Measurements from ENCODE around the gene AQP3. TPM values are rescaled to one million over a fixed set of nuclear protein-coding genes. Genes with fewer than 3 reads are reported as not detected.

The AQP3 gene
- total RNA-seq, 4 donors from 2014 or later, result 7.1 to 15.3 (median 12.4) TPM

DNA sequence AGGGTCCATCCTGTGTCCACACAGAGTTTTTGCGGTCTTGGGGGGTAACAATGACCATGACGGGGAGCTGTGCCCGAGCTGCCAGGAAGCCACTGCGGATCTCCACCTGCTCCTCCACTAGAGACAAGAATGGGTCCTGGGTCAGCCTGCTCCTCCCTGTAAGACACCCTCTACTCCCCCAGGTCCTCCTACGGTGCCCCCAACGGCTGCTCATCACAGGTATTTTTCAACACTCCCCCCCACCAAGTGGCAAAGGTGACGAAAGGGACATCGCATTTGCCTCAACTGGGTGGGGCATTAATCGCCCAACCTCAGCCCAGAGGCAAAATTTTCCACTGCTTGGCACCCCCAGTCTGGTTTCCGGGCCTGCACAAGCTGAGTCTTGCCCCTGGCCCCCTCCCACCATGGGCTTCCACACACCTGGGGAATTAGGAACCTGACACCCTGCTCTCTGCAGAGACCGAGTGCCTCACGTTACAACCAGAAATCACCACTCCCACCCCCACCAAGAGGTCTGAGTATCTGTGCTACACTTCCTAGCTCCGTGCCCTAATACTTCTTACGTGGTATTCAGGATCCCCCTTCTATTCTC lies 16.7 kb upstream of the AQP3 start:
- H3K4me1 ChIP-seq, result peaks cover 0 to 11% (median 3%) of the 10 kb centered on the region in 4 donors
- H3K36me3 ChIP-seq, result peaks cover 0 to 49% (median 18%) of the 10 kb centered on the region in 4 donors
- H3K27me3 ChIP-seq, result no peaks in the 10 kb centered on the region
- TF ChIP-seq POLR2A (IDR thresholded peaks at IDR 0.05) (no peak), EP300 (IDR thresholded peaks at IDR 0.05; ENCODE audit: low read depth) (no peak), POLR2AphosphoS5 (IDR thresholded peaks at IDR 0.05) (no peak)
- no peak for DNase-seq
- no peak overlapping the region for H3K27ac ChIP-seq
- intact Hi-C loops (cut with DNase I; ENCODE audit: low total_unique reads), result loop anchor here (10.0 kb wide), 1 partner anchor 89 kb away; no protein-coding TSS in a partner anchor
- no peak overlapping the region for H3K4me3 ChIP-seq
- H3K9me3 ChIP-seq, result no peaks in the 10 kb centered on the region
- in situ Hi-C loops (cut with MboI; ENCODE audit: low pct_ligation_motif_present in 1 of 4, low pct_unique_long_range_greater_than_20kb in 1 of 4, low sequenced_read_pairs in 3 of 4), result loop anchor here in 1 of 4 donors (5.0 to 25.0 kb wide), 2 partner anchors 47 to 102 kb away; no protein-coding TSS in a partner anchor
- 90 to 100% methylated on average over 1 to 14 of the region's 14 CpGs for WGBS, 2 donors (ENCODE audit: low coverage in 1 of 2)

- Histone ChIP-seq H3K27me3 (no peaks in the 10 kb centered on the region), H3K36me3 (peaks cover 0 to 40% (median 14%) of the 10 kb centered on the region in 4 donors), H3K4me1 (peaks cover 0 to 11% (median 3%) of the 10 kb centered on the region in 4 donors), H3K27ac (no peak overlapping the region), H3K4me3 (no peak overlapping the region), H3K9me3 (no peaks in the 10 kb centered on the region)
- in situ Hi-C loops (cut with MboI; ENCODE audit: low pct_ligation_motif_present in 1 of 4, low pct_unique_long_range_greater_than_20kb in 1 of 4, low sequenced_read_pairs in 3 of 4) (loop anchor here in 1 of 4 donors (5.0 to 25.0 kb wide), 2 partner anchors 46 to 101 kb away; no protein-coding TSS in a partner anchor), intact Hi-C loops (cut with DNase I; ENCODE audit: low total_unique reads) (loop anchor here (10.0 kb wide), 1 partner anchor 88 kb away; no protein-coding TSS in a partner anchor)
- no peak for TF ChIP-seq POLR2A (IDR thresholded peaks at IDR 0.05)
- no peak for TF ChIP-seq EP300 (IDR thresholded peaks at IDR 0.05; ENCODE audit: low read depth)
- TF ChIP-seq, protein P1, sequence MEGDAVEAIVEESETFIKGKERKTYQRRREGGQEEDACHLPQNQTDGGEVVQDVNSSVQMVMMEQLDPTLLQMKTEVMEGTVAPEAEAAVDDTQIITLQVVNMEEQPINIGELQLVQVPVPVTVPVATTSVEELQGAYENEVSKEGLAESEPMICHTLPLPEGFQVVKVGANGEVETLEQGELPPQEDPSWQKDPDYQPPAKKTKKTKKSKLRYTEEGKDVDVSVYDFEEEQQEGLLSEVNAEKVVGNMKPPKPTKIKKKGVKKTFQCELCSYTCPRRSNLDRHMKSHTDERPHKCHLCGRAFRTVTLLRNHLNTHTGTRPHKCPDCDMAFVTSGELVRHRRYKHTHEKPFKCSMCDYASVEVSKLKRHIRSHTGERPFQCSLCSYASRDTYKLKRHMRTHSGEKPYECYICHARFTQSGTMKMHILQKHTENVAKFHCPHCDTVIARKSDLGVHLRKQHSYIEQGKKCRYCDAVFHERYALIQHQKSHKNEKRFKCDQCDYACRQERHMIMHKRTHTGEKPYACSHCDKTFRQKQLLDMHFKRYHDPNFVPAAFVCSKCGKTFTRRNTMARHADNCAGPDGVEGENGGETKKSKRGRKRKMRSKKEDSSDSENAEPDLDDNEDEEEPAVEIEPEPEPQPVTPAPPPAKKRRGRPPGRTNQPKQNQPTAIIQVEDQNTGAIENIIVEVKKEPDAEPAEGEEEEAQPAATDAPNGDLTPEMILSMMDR (IDR thresholded peaks at IDR 0.05), result no peak
- no peak for TF ChIP-seq POLR2AphosphoS5 (IDR thresholded peaks at IDR 0.05)
- DNase-seq, result no peak
- WGBS, 2 donors (ENCODE audit: low coverage in 1 of 2), result 86 to 90% methylated on average over 2 to 15 of the region's 15 CpGs
Measured at GRCh38 chr9:33463151-33463550, 15.8 kb upstream of the AQP3 start.

DNA sequence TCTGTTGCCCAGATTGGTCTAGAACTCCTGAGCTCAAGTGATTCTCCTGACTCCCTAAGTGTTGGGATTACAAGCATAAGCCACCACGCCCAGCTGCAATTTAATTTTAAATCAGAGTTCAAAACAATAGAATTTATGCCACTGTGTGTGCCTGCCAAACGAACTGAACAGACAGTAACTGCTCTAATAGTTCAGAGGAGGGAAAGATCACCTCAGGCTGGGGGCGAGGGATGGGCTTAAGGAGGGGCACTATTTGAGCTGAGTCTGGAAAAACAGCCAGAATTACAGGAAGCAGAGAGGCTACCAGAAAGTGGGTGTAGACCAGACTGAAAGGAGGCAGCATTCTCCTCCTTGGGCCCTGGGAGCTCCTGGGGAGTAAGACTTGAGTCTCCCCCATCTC lies 14.1 kb upstream of the AQP3 start:
- Histone ChIP-seq H3K9me3 (no peaks in the 10 kb centered on the region), H3K27ac (no peak overlapping the region), H3K36me3 (peaks cover 0 to 30% (median 9%) of the 10 kb centered on the region in 4 donors), H3K27me3 (no peaks in the 10 kb centered on the region), H3K4me3 (no peak overlapping the region), H3K4me1 (peaks cover 0 to 11% (median 3%) of the 10 kb centered on the region in 4 donors)
- no peak for TF ChIP-seq EP300 (IDR thresholded peaks at IDR 0.05; ENCODE audit: low read depth)
- no peak for TF ChIP-seq POLR2A (IDR thresholded peaks at IDR 0.05)
- TF ChIP-seq POLR2AphosphoS5 (IDR thresholded peaks at IDR 0.05), result no peak
- TF ChIP-seq, protein P1 (IDR thresholded peaks at IDR 0.05), result no peak
- no peak for DNase-seq
- in situ Hi-C loops (cut with MboI; ENCODE audit: low pct_ligation_motif_present in 1 of 4, low pct_unique_long_range_greater_than_20kb in 1 of 4, low sequenced_read_pairs in 3 of 4) (loop anchor here in 1 of 4 donors (5.0 to 25.0 kb wide), 2 partner anchors 44 to 99 kb away; no protein-coding TSS in a partner anchor), intact Hi-C loops (cut with DNase I; ENCODE audit: low total_unique reads) (loop anchor here (10.0 kb wide), 1 partner anchor 87 kb away; no protein-coding TSS in a partner anchor)
- WGBS, 2 donors (ENCODE audit: low coverage in 1 of 2), result 45 to 56% methylated on average over 2 to 3 of the region's 3 CpGs

DNA sequence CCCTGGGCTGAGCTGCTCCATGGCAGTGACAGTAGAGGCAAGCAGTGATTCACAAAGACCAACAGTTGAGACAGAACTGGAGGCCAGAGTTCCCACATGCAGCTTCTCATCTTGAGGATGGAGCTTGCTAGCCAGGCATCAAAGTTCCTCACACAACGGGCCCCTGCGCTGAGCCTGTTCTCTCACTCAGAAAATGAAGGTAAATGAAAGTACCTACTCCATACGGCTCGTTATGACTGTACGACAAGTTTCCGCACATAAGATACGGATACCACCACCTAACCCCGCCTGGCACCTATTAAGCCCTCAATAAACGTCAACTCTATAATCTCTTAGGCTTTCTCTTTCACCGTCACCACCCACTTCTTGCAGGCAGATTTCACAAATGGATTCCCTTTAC lies 13.5 kb upstream of the AQP3 start:
- no peak for DNase-seq
- 82 to 90% methylated on average over 7 to 10 of the region's 10 CpGs for WGBS, 2 donors (ENCODE audit: low coverage in 1 of 2)
- Histone ChIP-seq H3K4me1 (peaks cover 0 to 11% (median 3%) of the 10 kb centered on the region in 4 donors), H3K27ac (no peak overlapping the region), H3K27me3 (no peaks in the 10 kb centered on the region), H3K36me3 (peaks cover 0 to 24% (median 9%) of the 10 kb centered on the region in 4 donors), H3K4me3 (no peak overlapping the region), H3K9me3 (no peaks in the 10 kb centered on the region)
- intact Hi-C loops (cut with DNase I; ENCODE audit: low total_unique reads) (loop anchor here (10.0 kb wide), 1 partner anchor 86 kb away; no protein-coding TSS in a partner anchor), in situ Hi-C loops (cut with MboI; ENCODE audit: low pct_ligation_motif_present in 1 of 4, low pct_unique_long_range_greater_than_20kb in 1 of 4, low sequenced_read_pairs in 3 of 4) (loop anchor here in 1 of 4 donors (5.0 to 25.0 kb wide), 2 partner anchors 44 to 99 kb away; no protein-coding TSS in a partner anchor)
- TF ChIP-seq POLR2A (IDR thresholded peaks at IDR 0.05) (no peak), POLR2AphosphoS5 (IDR thresholded peaks at IDR 0.05) (no peak), EP300 (IDR thresholded peaks at IDR 0.05; ENCODE audit: low read depth) (no peak)
- TF ChIP-seq, protein P1 (IDR thresholded peaks at IDR 0.05), result no peak
